ENCODE measurements around the gene DNAH17.
A peak's percentile ranks its signal among the peaks of the same experiment; 100 is the strongest.

Gene DNAH17

GRCh38 chr17:78607038-78607437 lies 29.8 kb upstream of the DNAH17 start (continued):
- no peak for TF ChIP-seq ZNF280D (tag by site-specific recombination; IDR thresholded peaks at IDR 0.05)
- TF ChIP-seq ZBTB48 (tag by site-specific recombination; IDR thresholded peaks at IDR 0.05): no peak
- no peak for TF ChIP-seq ZNF133 (tag by site-specific recombination; IDR thresholded peaks at IDR 0.05)

- POLR2A ChIA-PET: interaction anchor here (0.9 kb wide), 1 partner anchor 8 kb away, joined by 3 read pairs; no protein-coding TSS in a partner anchor
- CTCF ChIA-PET: interaction anchor here (0.5 to 4.3 kb wide), 6 partner anchors 12 to 136 kb away, joined by 3 to 32 read pairs (median 5); no protein-coding TSS in a partner anchor
- no peaks in the 10 kb centered on the region for H3K36me3 ChIP-seq (ENCODE audit: control insufficient read depth in 2 of 2, insufficient read depth in 1 of 2, low read length in 2 of 2)
- H3K27ac ChIP-seq (ENCODE audit: extremely low read depth, low read depth, low read length): no peak overlapping the region
- no peaks in the 10 kb centered on the region for H3K9me3 ChIP-seq (ENCODE audit: control insufficient read depth, insufficient read depth, low read depth, low read length)
- TF ChIP-seq ZXDB (tag by site-specific recombination; IDR thresholded peaks at IDR 0.05) (no peak), ZNF362 (tag by site-specific recombination; IDR thresholded peaks at IDR 0.05) (no peak), ZNF670 (tag by site-specific recombination; IDR thresholded peaks at IDR 0.05; ENCODE audit: low read depth) (no peak), ZNF266 (tag by site-specific recombination; IDR thresholded peaks at IDR 0.05; ENCODE audit: low read depth) (peak; percentile 96)
- H3K4me1 ChIP-seq (ENCODE audit: control insufficient read depth, insufficient read depth, low read length): no peaks in the 10 kb centered on the region
- H3K4me3 ChIP-seq (ENCODE audit: low read depth, low read length): no peak overlapping the region
Measured at GRCh38 chr17:78605886-78606285, 28.7 kb upstream of the DNAH17 start.

GRCh38 chr17:78605429-78605828 lies 28.2 kb upstream of the DNAH17 start:
- no peaks in the 10 kb centered on the region for H3K36me3 ChIP-seq (ENCODE audit: control insufficient read depth in 2 of 2, insufficient read depth in 1 of 2, low read length in 2 of 2)
- CTCF ChIA-PET: interaction anchor here (0.5 to 4.3 kb wide), 7 partner anchors 11 to 136 kb away, joined by 3 to 32 read pairs (median 4); no protein-coding TSS in a partner anchor

More at GRCh38 chr17:78605429-78605828, 28.2 kb upstream of the DNAH17 start:
- no peak for TF ChIP-seq ZNF335 (tag by site-specific recombination; conservative IDR thresholded peaks at IDR 0.05)
- TF ChIP-seq ATF2 (tag by site-specific recombination; IDR thresholded peaks at IDR 0.05; ENCODE audit: low read depth): no peak
- no peak for TF ChIP-seq ZNF549 (tag by site-specific recombination; IDR thresholded peaks at IDR 0.05)
- TF ChIP-seq ZNF701 (tag by site-specific recombination; IDR thresholded peaks at IDR 0.05): no peak
- no peak for TF ChIP-seq EGR2 (tag by site-specific recombination; IDR thresholded peaks at IDR 0.05; ENCODE audit: low read depth)
- TF ChIP-seq ZNF600 (tag by site-specific recombination; IDR thresholded peaks at IDR 0.05): no peak
- no peak for TF ChIP-seq ZNF558 (tag by site-specific recombination; IDR thresholded peaks at IDR 0.05)
- no peak for TF ChIP-seq AEBP2 (tag by site-specific recombination; IDR thresholded peaks at IDR 0.05; ENCODE audit: borderline replicate concordance)
- TF ChIP-seq MYNN (tag by site-specific recombination; IDR thresholded peaks at IDR 0.05; ENCODE audit: borderline replicate concordance): no peak
- TF ChIP-seq BCL11B (tag by site-specific recombination; IDR thresholded peaks at IDR 0.05; ENCODE audit: low read depth): no peak
- TF ChIP-seq ZNF16 (tag by site-specific recombination; IDR thresholded peaks at IDR 0.05; ENCODE audit: low read depth): no peak
- TF ChIP-seq KLF1 (tag by site-specific recombination; IDR thresholded peaks at IDR 0.05): no peak
- Histone ChIP-seq H3K27ac (ENCODE audit: extremely low read depth, low read depth, low read length) (no peak overlapping the region), H3K4me3 (ENCODE audit: low read depth, low read length) (no peak overlapping the region), H3K4me1 (ENCODE audit: control insufficient read depth, insufficient read depth, low read length) (no peaks in the 10 kb centered on the region), H3K9me3 (ENCODE audit: control insufficient read depth, insufficient read depth, low read depth, low read length) (no peaks in the 10 kb centered on the region)
- POLR2A ChIA-PET: interaction anchor here (0.9 kb wide), 1 partner anchor 8 kb away, joined by 3 read pairs; no protein-coding TSS in a partner anchor

Data from HEK293 (cell line).